ENCODE measurements around the gene KIF16B.

DNA sequence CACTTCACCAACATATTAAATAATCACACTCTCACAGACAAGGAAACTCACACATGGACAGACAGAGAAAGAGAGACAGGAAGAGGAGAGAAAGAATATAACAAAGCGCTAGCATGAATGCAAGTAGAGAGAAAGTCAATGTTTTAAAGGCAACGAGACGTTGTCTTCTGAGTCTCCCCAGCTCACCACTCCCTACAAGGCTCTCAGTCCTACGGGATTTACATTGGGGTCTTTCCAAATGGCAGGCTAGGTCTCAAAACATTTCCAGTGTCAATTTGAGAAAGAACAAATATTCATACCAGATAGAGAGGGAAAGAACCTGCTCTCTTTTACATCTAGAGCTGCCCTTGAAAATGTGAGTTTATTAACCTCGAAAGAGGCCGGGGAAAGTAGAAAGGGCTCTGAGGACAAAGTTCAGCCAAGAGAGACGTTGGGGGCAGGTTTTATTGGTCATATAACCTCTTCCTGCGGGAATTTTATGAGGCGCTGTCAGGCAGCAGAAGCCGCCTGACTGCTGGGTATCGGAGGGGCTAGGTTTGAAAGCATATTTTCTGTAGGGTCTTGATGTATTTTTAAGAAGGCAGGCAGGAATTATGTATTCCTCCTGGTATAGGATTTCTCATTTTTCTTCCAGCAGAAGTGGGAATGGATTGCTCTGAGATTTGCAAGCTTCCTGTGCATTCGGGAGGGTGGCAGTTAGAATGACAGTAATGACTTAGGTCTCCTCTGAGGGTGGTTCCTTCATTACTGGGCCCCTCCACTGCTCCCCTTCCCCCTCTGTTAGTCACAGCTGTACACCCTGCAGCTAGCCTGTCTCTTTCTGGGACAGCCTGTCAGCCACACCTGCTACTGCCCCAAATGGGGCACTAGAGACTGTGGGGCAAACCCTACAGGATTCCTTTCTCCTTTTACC lies 34.4 kb upstream of the KIF16B start:
- TF ChIP-seq, protein P1, sequence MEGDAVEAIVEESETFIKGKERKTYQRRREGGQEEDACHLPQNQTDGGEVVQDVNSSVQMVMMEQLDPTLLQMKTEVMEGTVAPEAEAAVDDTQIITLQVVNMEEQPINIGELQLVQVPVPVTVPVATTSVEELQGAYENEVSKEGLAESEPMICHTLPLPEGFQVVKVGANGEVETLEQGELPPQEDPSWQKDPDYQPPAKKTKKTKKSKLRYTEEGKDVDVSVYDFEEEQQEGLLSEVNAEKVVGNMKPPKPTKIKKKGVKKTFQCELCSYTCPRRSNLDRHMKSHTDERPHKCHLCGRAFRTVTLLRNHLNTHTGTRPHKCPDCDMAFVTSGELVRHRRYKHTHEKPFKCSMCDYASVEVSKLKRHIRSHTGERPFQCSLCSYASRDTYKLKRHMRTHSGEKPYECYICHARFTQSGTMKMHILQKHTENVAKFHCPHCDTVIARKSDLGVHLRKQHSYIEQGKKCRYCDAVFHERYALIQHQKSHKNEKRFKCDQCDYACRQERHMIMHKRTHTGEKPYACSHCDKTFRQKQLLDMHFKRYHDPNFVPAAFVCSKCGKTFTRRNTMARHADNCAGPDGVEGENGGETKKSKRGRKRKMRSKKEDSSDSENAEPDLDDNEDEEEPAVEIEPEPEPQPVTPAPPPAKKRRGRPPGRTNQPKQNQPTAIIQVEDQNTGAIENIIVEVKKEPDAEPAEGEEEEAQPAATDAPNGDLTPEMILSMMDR (IDR thresholded peaks at IDR 0.05): no peak
- no peak for TF ChIP-seq POLR2A (IDR thresholded peaks at IDR 0.05)
